Activated CD4-positive, CD25-positive, alpha-beta regulatory T cell treated with anti-CD3 and anti-CD28 coated beads, Interleukin-2, amount 50 U/mL, for 24 hours (primary cell): Measurements from ENCODE around the gene S1PR2.
A peak's percentile ranks its signal among the peaks of the same experiment; 100 is the strongest.
"Not testable (repeated sequence)": the region's sequence is repeated elsewhere in the genome, so short reads cannot be mapped to it uniquely, and the experiment has no call there.

Experiments used
- ATAC-seq, 2 donors: fragments of 150-1000 bp; cut with Tn5 transposase; one replicate each; pipeline ENCODE4 v1.10.0; 2021; ENCODE audit warnings: mild to moderate bottlenecking in 1 of 2, moderate library complexity in 1 of 2

S1PR2 gene

DNA sequence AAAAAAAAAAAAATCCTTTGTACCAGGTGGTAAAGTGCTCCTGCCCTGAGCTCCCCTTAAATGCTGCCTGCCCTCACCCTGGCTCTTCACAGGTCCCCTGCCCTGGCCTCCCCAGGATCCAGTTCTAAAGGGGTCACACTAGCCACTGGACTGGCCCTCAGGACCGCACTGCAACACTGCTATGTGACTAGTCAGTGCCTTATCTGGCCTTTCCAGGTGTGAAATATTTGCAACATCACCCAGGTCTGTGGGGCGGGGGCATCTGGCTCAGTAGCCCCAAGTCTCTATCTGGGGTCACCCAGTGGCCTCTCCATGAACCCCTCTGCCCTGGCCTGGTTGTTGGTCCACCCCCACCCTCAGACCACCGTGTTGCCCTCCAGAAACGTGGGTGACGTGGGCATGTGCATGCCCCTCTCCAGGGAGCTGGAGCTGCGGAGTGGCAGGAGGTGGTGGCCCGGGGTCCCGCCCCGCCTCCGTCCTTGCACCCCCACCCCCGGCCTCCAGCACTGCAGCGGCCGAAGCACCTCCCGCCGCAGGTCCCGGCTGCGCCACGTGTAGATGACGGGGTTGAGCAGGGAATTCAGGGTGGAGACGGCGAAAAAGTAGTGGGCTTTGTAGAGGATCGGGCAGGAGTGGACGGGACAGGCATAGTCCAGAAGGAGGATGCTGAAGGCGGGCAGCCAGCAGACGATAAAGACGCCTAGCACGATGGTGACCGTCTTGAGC, 7.5 kb downstream of the S1PR2 start:
- no peak for ATAC-seq

DNA sequence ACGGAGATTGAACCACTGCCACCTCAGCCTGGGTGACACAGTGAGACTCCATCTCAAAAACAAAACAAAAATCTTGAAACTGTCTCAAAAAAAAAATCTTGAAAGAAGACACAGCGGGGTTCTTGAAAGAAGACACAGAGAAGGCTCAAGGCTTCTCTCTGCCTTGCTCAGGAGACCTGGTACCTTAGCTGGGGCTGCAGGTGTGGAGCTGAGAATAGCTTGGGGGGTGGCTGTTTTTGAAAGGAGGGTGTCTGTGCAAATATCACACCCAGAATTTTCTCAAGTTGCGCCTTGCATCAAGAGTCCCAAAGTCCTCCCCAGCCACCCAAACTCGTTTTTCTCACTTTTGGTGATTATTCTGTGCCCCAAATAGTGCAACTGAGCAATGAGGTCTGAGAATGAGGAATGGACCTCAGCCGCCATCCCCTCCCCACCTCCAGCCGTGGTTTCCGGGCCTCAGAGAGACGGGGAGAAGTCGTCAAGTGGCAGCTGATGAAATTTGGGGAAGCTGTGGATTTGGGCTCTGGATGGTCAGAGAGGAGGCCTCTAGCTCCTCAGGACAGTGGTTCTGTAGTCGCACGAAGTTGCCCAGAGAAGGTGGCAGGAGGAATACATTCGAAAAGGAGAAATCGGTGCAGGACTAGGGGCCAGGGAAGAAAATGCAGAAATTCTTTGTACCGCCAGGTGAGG, 8.8 kb downstream of the S1PR2 start:
- ATAC-seq = no peak

DNA sequence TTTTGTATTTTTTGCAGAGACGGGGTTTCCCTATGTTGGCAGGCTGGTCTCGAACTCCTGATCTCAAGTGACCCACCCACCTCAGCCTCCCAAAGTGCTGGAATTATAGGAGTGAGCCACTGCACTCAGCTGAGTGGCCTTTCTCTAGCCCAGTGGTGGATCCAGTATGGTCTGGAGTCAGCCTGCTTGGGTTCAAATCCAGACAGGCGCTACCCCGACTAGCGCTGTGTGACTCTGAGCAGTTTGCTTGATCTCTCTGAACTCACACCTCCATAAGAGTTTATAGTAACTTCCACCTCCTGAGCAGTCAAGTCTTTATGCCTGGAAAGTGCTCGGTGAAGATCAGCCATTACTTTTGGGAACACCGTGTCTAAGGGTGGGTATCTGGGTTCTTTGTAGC, 10.4 kb downstream of the S1PR2 start:
- ATAC-seq = no peak

GRCh38 chr19:10219678-10220077, 11.5 kb downstream of the S1PR2 start:
- ATAC-seq = peak; percentile 58 to 84

DNA sequence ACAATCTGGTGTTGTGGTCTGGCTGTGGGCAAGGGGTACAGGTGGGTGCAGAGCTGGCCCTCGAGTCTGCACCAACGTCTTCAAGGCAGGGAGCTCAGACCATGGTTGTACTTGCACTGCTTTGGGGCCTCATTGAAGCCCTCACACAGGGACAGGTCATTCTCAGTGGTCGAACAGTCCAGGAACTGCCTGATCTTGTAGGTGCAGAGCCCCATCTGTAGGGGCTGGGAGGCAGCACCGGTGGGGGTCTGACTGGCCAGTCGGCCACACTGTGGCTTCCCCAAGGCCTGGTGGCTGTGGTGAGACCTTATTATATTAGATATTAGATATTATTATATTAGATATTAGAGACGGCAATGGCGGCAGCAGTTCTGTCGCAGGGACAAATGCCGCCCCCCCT, 14.0 kb downstream of the S1PR2 start:
- no peak for ATAC-seq

DNA sequence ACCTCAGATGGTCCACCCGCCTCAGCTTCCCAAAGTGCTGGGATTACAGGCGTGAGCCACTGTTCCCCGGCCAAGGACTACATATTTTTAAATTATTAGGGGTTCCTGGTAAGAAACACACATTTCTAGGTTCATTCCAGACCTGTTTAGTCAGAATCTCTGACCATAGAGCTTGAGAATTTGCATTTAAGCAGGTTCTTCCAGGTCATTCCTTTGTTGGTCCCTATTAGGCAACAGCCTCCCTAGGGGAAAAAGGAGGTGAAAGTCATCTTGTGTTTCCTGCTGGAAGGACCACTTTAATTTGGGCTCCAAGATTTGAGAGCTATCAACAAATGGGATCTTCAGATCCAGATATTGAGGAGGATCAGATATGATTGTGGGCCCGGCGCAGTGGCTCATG, 16.3 kb downstream of the S1PR2 start:
- no peak for ATAC-seq

DNA sequence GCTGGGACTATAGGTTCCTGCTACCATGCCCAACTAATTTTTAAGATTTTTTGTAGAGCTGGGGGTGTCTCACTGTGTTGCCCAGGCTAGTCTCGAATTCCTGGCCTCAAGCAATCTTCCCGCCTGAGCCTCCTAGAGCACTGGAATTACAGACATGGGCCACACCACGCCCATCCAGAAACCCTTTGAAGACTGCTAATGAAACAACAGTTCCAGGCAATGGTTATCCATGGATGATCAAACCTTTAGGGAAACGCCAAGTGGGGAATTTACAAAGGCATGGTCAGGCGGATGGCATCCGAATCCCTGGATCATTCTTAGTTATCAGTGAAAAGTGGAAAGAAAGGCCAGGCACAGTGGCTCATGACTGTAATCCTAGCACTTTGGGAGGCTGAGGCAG, 19.4 kb downstream of the S1PR2 start:
- no peak for ATAC-seq

- ATAC-seq = no peak
Observed at GRCh38 chr19:10211061-10211460, 20.1 kb downstream of the S1PR2 start.

DNA sequence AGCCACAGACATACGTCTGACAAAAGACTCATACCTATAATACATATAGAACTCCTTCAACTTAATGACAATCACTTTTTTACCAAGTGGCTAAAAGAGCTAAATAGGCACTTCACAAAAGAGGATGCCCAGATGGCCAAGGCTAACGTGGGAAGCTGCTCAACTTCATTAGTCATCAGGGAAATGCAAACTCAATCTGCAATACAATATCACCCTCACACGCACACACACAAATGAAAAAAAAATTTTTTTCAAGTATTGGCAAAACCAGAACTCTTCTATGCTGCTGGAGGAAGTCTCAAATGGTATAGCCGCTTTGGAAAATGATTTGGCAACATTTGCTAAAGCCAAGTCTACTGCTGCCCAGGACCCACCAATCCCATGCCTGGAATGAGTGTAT, 21.8 kb downstream of the S1PR2 start:
- no peak for ATAC-seq

GRCh38 chr19:10207026-10207425, 24.1 kb downstream of the S1PR2 start:
- no peak for ATAC-seq

DNA sequence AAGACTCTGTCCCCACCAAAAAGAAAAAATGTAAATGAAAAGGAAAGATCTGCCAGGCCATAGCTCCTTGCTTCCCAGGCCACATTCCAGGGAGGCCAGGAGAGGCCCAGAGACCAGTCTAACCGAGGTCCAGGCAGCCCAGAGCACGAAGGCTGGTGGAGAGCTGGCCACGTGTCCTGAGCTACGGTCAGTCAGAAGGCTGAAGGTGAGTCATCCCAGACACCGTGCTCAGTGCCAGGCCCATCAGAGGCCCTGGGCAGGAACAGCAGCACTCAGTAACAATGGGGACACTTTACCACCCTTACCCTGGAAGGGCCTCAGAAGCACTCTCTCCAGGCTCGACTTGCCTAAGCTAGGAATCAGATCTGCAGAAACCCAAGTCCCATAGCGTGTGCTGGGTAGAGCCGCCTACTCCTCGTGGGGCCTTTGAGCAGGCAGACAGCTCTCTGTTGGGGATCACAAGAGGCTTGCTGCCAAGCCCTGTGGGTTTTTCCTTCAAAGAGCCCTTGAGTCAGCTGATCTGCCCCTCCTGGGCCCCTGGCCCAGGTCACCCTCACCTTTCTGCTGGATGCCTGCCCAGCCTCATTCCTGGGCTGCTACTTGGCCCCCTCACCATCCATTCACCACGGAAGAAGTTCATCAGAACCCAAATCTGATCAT, 24.8 kb downstream of the S1PR2 start:
- no peak for ATAC-seq

DNA sequence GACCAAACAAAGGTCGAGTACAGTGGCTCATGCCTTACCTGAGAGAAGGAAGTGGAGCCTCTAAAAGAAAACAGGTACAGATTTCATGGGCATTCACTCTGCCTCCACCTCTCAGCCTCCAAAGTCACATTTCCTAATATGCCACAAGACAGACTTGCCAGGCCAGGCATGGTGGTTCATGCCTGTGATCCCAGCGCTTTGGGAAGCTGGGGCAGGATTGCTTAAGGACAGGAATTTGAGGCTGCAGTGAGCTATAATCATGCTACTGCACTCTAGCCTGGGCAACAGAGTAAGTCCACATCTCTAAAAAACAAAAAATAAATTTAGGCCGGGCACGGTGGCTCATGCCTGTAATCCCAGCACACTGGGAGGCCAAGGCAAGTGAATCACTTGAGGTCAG, 25.5 kb downstream of the S1PR2 start:
- no peak for ATAC-seq

GRCh38 chr19:10203686-10204085, 27.4 kb downstream of the S1PR2 start:
- no peak for ATAC-seq

GRCh38 chr19:10201176-10201575, 30.0 kb downstream of the S1PR2 start:
- no peak for ATAC-seq

GRCh38 chr19:10200101-10200500, 31.0 kb downstream of the S1PR2 start:
- not testable (repeated sequence) for ATAC-seq

GRCh38 chr19:10198889-10199644, 32.1 kb downstream of the S1PR2 start:
- peak in 1 of 2 donors; percentile 3 for ATAC-seq

- peak in 1 of 2 donors; percentile 14 for ATAC-seq
Observed at GRCh38 chr19:10195199-10195519, 36.0 kb downstream of the S1PR2 start.

GRCh38 chr19:10194500-10195198, 36.5 kb downstream of the S1PR2 start, which contains the start of gene DNMT1:
Gene DNMT1 (minus strand): TSS chr19:10194953. CDS start chr19:10194899, 54 bp downstream.
- ATAC-seq = peak; percentile 95 to 97

- no peak for ATAC-seq
Observed at GRCh38 chr19:10193790-10194499, 37.2 kb downstream of the S1PR2 start.

GRCh38 chr19:10192922-10193321, 38.2 kb downstream of the S1PR2 start:
- ATAC-seq = no peak

- ATAC-seq = no peak
Observed at GRCh38 chr19:10191347-10191746, 39.8 kb downstream of the S1PR2 start.

DNA sequence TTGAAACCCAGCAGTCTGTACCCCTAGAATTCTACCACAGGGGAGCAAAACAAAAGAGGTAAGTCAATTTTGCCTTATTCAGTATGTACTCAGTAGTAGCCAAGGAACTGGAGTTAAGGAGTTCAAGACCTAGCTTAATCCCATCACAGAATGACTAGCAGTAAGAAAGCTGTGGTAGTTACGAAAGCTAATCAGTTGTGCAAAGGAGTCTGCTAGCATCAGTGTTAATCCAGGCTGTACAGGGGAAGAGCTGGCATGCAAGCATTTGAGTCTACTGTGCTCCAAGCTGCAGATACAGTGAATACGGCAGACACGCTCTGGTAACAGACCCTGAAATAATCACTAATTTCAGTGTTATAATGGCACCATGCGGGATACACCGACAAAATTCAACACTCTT, 41.1 kb downstream of the S1PR2 start:
- ATAC-seq = no peak
